ENCODE data around the gene MBNL1.
"Not testable (repeated sequence)": the region's sequence is repeated elsewhere in the genome, so short reads cannot be mapped to it uniquely, and the experiment has no call there.

Gene MBNL1

DNA sequence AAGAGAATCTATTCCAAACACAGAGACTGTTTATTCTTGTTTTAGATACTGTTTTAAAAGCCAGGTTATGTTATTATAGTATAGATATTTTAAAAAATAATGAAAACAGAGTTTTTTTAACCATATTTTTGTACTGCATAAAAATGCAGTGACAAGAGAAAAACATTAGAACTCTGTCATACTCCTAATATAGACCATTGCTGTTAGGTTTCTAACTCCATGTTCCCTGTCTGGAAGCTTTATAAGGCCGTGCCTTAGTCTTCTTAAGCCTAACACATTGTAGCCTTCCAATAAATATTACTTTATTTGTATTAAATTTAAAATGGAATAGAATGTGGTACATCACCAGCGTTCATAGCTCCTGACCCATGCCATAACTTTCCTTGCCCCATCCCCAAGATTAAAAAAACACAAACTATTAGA is 53.2 kb downstream of the MBNL1 start:
- DNase-seq, result no peak

DNA sequence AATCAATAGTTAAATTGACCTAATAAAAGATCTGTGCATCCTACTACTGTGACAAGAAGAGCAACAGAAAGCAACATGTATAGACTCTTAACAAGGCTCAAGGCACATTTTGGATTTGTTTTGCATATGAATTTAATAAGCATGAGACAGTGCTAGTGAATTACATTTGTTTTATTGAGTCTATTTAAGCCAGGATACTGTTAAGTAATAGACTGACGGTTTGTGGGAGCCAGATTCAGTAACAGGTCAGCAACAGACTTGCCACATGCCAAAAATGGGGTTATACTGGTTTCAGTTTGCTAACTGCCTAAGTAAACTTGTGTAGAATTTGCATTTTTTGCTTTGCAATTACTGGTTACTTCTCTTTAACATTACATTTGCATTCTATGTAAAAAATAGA is 54.0 kb downstream of the MBNL1 start:
- DNase-seq, result no peak

DNA sequence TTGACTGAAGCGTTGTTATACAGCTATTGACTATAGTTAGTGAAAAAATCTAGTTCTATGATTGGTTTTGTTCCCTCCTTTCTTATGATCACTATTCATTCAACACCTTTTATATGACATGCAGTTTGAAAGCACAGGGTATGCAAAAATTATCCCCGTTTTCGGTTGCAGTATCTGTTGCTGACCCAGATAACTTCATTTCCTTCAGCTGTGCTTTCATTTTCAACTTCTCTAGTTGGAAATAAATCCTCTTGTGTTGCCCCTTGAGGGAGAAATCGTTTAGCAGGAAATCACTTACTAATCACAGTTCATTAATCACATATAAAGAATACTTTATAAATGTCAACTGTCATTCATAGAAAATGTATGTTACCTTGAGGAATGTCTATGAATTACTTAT is 55.1 kb downstream of the MBNL1 start:
- no peak for DNase-seq

DNA sequence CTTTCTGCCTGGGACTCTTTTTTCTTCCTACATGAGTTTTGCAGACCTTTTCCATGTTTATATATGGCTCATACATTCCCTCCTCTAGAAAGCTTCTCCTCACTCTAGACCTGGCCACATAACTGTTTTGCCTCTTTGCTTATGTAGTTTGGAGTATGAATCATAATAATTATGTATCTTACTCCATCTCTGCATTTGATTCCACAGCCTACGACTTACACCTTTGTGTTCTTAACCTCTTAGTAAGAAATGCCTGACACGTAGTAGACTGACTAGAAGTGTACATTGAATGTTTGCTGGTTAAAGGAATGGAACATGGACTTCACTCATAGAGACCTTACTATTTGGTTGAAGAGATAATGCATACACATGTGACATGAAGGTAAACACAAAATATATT is 56.4 kb downstream of the MBNL1 start:
- DNase-seq, result no peak

DNA sequence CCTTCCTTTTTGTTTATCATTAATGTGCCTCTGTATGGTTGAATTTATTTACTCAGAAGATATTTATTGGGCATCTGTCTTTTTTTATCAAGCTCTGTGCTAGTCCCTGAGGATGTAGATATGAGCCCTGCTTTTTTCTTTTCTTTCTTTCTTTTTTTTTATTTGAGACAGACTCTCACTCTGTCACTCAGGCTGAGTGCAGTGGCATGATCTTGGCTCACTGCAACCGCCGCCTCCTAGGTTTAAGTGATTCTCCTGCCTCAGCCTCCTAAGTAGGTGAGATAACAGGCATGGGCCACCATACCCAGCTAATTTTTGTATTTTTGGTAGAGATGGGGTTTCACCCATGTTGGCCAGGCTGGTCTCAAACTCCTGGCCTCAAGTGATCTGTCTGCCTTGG is 58.5 kb downstream of the MBNL1 start:
- no peak for DNase-seq

DNA sequence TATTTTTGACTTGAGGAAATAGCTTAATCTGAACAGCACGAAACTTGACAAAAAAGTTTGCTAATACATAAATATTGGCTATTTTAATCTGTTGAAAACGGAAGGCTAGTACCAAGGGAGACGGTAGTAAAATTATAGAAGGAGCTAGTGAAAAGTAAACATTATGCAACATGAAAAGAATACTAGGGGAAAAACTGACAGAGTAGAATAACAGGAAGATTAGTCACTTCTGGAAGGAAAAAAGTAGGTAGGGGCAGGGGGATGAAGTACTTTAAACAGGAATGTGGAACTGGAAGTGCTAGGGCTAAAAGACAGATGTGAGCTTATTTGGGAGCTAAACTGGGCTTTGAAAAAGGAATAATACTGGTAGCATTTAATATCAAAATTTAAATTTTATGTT is 60.1 kb downstream of the MBNL1 start:
- DNase-seq, result no peak

DNA sequence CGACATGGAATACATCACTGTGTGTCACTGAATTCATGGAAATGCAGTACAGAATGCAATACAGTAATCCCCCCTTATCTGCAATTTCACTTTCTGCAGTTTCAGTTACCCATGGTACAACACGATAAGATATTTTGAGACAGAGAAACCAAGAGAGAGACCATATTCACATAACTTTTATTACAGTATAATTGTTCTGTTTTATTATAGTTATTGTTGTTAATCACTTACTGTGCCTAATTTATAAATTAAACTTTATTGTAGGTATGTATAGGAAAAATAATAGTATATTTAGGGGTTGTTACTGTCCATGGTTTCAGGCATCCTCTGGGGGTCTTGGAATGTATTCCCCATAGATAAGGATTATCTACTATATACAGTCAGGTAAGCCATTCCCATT is 61.8 kb downstream of the MBNL1 start:
- DNase-seq, result no peak

DNA sequence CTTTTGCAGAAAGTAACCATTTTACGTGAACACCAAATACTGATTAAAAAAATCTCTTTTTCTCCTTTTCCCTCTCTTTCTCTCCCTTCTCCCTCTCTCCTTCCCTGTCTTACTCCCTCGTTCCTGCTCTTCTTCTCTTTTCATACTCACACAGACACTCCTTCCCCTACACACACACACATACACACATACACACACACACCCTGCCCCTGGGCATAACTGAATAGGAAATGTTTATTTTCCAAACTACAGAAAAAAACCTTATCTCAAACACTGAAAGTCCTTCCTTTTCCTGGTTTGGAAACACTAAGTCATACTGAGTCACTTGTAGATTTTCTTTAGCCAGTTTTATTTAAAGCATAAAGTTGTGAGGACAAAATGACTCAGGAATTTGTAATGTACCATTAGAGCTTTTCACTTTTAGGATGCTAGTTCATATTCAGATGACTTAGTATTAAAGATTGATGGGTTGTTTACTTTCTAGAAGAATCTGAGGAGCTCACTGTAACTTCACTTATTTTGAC is 62.4 kb downstream of the MBNL1 start:
- DNase-seq, result peak in 1 of 2 donors; percentile 18

DNA sequence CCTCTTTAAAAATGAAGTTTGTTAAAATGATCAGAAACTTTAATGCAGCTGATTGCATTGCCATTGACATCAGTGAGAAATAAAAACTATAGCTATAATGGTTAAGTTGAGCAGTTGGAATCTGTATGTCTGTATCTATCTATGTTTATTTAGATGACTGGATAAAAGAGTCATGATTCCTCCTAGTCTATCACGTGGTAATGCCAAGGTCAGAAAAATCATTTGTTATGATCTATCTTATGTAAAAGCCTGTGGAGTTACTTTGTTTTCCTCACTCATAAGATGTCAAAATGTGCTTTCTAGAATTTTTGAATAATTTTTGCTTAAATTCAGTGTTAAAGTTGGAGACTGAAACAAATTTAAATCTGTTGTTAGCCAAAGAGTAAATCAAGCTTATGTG is 63.3 kb downstream of the MBNL1 start:
- no peak for DNase-seq

DNA sequence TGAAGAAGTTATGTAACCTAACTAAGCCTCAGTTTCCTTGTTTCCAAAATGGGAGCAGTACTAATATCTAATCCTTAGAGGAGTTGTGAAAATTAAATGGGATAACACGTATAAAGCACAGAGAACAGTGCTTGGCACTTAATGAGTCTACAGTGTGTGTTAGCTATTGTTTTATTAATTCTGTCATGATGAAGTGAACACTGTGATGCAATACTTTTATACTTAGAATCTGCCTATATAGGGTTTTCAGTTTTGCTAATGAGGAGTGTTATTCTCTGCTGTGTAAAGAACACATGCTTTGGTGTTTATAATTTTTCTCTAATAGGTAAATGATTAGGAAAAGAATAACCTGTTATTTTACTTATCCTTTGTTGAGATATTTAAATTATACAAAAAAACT is 65.2 kb downstream of the MBNL1 start:
- no peak for DNase-seq

DNA sequence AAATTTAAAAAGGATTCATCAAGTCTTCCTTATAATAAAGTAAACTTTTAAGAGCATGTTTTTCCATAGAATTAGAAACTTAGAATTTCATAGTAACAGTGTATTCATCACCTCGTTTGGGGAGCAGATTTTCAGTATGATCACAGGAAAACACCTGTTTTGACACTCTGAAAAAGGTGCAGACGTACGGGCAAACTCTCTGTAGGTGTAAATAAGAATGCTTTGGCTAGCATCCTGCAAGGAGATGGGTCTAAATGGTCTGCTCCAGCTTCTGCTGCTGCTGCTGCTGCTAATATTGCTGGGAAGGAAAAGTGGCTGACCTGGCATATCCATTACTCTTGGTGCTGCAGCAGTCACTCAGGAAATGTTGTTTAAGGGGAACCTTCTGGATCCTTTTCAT is 66.0 kb downstream of the MBNL1 start:
- no peak for DNase-seq

DNA sequence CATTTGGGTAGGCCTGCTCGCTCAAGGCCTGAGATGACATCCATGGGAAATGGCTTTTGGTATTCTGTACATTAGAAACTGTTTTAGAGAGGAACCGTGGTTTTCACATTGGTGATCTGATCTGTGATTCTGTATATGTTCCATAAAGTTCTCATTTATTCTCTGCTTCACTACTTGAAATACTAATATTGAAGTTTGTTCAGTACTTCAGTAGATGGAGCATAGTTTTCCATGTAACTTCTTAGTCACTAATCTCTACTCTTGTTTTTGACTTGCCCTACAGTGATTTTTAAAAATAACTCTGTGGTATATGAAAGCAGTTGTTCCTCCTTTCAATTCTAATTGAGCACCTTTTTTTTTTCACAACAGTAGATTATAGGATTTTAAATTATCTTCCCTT is 66.5 kb downstream of the MBNL1 start:
- DNase-seq, result no peak

DNA sequence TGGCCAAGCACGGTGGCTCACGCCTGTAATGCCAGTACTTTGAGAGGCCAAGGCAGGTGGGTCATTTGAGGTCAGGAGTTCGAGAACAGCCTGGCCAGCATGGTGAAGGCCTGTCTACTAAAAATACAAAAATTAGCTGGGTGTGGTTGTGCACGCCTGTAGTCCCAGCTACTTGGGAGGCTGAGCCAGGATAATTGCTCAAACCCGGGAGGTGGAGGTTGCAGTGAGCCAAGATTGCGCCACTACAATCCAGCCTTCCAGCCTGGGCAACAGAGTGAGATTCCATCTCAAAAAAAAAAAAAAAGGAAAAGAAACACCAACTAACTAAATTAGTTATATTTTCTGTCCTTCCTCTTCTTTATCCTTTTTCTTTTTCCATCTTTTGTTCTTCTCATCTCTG is 68.6 kb downstream of the MBNL1 start:
- DNase-seq, result not testable (repeated sequence)

DNA sequence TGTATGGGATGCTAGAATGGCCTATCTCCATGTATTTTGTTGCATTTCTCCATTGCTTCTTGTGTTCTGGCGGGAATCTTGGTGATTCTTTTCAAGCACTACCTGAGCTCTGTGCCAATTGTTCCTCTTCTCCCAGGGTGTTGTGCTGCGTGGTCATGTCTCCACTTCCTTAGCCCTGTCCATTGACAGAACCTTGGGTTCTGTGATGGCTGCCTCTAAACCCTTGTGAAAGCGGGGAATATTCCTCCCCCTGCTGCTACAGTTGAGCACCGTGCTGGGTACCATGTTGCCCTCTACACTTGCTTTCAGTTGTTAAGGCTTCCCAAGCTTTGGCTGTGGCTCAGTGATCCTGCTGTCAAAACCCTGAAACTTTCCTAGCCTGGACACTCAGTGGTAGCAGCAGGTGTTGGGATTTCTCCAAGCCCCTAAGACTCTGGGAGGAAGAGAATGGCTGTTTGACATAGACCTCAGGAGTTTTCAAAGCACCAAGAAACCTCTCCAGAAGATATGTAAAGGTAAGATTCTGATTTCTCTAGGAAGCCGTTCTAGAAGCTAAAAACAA is 69.5 kb downstream of the MBNL1 start:
- DNase-seq, result no peak

DNA sequence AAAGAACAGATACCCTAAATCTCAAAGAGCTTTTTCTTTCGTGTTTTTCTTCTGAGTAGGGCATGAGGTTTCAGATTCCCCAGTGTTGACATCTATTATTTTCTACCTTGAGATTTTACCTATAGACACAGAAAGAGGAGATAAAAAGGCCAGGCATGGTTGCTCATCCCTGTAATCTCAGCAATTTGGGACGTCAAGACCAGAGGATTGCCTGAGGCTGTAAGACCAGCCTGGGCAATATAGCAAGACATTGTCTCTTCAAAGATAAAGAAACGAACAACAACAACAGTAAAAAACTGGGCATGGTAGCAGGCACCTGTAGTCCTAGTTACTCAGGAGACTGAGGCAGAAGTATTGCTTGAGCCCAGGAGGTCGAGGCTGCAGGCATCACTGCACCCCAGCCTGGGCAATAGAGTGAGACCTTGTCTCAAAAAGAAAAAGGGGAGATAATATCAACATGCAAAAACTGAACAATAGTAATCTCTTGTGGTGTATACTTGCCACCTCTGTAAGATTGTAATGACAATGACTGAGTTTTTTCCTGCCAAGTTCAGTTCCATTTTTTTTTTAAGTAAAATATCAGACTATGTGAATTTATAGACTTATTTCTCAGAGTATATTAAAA is 71.3 kb downstream of the MBNL1 start:
- no peak for DNase-seq

DNA sequence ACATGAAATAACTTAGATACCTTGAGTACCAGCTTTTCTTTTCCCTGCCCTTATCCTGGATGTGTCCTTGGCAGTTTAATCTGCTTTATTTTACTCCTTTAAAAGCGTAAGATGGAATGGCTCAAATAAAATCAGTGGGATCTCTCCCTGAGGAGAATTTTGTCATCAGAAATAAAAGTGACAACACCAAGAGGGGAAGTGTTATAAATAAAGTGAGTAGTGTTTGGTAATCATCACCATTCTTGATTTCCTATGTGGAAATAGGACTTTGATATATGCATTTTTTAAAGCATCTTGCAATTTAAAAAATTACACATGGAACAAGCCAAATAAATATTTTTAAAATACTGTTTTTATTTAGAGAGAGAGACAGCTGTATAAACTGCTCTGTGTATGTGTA is 76.5 kb downstream of the MBNL1 start:
- no peak for DNase-seq

DNA sequence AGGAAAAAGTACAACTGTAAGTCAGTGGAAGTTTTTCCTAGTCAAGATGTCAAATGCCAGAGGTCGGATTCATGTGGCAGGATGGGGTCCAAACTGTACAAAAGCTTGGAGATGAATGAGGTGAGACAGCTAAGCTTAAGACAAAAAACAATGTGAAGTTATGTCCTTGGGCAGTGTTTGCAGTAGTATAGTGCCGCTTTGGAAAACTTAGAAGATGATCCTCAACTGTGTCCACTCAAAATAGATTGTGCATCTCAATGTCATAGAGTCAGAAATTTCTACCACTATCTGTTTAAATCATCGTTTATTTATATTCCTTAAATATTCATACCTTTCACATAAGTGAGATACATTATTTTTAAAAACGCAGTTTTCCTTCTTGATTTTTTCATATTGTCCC is 77.3 kb downstream of the MBNL1 start:
- DNase-seq, result no peak

DNA sequence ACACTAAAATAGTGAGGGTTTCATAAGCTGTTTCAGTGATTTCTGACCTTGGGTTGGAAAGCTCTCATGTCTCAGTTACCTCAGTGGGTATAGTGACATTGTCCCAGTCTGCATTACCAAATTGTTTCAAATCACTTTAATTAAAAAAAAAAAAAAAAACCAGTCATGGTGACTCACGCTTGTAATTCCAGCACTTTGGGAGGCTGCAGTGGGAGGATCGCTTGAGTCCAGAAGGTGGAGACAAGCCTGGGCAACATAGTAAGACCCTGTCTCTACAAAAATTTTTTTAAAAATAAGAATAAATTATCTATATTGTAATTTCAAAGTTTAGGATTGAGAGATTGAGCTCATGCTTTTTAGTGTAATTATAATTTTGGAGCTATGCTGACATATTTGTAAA is 78.0 kb downstream of the MBNL1 start:
- DNase-seq, result no peak

DNA sequence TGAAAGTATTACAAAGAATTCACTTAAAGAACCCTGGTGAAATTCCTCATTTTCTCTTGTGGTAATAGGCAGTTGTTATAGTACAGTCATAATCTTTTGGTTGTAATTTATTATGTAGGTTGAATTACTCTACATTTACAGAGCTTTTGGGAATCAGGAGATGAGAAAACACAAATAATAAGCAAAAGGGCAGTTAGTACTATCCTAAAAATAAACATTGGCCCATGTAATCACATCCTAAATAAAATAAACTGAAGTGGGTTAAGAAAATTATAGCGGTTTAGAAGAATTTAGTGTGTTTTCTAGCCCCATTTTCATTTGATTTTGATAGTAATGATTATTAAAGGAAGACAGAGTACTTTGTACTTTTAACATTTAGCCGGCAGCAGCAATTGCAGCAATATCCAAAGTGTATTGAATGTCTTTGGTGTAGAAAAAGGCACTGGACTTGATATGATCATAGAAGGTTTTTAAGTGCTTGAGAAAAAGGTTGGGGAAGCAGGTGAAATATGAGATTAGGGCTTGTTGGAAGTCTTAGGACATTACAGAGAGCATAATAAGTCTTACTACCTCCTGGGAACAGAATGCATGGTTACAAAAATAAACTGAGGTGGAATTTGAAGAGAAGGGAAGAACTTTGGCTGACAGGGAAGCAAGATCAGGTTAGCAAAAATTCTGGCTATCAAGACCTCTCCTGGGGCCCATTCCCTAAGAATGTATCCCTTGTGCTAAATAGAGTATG is 79.9 kb downstream of the MBNL1 start:
- no peak for DNase-seq

DNA sequence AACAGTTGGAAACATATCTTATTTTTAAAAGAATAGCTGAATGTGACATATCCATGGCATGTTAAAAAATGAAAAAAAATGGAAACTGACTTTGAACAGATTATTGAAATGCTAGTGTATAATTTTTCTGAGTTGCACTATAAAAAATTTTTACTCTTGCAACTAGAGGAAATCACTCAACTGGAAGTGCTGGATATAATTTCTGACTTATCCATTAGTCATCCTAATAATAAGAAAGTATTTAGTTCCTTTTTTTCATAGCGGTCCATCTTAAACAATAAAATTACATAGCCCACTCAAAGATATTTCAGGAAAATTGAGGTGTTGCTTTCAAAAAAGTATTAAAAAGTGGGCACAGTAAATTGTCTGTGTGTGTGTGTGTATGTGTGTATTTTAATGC is 80.7 kb downstream of the MBNL1 start:
- no peak for DNase-seq

DNA sequence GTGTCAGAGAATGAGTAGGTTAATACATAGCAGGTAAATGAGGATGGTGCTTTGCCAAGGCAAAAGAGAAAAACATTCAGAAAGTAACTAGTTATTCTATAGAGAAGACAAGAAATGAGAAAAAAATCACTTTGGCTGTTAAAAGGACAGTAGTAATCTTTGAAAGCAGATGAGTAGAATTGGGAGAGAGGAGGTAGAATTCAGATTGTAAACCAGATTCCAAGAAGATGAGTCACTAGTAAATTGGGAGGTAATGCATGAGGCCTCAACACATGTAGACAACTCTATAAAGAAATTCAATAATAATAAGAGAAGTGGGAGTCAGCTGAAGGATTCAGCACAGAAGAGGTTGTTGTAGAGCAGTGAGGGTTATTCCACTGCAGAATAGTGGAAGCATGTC is 81.4 kb downstream of the MBNL1 start:
- DNase-seq, result no peak

DNA sequence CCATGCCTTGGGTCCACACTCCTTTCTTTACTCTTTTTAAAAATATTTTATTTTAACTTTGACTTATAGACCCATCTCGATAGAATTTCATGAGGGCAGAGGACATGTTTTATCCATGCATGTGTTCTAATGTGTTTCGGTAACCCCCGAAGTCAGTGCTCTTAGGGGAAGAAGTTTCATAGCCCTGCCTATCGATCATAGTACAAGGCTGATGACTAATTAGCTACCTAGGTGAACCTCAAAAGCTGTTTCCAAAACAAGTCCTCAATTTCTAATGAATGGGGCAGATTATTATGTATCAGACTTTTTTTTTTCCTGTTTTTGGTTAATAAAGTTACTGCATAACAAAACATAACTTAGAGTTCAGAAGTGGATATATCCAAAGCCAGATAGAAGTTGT is 82.0 kb downstream of the MBNL1 start:
- DNase-seq, result no peak

DNA sequence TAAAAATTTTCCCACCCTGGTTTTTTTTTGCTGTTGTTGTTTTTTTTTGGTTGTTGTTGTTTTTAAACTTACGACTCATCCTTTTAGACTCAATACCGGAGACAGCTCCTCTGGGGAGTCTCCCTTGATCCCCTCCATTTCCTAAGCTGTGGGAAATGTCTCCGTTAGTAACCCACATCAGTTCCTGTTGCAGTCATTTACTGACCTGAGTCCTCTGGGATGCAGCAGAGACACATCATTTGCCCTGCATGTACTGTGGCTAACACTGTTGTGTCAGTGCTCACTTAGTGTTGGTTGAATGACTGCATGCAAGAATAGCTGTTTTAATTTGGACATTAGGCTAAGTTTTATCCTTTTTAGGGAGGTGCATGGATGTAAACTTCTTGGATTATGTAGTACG is 83.8 kb downstream of the MBNL1 start:
- no peak for DNase-seq

DNA sequence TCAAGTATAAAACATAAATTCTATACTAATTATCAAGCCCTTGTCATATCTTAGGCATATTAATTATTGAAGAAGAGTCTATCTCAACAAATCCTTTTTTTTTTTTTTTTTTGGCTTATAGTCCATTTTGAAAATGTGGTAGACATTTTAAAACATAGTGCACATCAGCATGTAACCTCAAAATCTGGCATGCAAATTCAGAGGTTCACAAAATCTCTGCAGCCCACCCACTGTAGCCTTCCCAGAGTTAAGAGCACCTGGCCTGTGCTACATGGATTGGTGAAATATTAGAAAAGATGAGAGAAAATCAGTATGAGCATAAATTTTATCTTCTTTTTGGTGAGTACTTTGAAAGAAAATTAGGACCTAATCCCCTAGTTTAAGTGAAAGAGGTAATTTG is 84.8 kb downstream of the MBNL1 start:
- no peak for DNase-seq
